GM19397 (cell line): ENCODE measurements around the gene ELF4.

Source experiments
- ATAC-seq: cut with Tn5 transposase; IDR thresholded peaks from one replicate; pipeline ENCODE4 v1.9.1; 2021; ENCODE audit warnings: mild to moderate bottlenecking, moderate library complexity; ENCODE audit not compliant: unreplicated experiment

ELF4 gene

DNA sequence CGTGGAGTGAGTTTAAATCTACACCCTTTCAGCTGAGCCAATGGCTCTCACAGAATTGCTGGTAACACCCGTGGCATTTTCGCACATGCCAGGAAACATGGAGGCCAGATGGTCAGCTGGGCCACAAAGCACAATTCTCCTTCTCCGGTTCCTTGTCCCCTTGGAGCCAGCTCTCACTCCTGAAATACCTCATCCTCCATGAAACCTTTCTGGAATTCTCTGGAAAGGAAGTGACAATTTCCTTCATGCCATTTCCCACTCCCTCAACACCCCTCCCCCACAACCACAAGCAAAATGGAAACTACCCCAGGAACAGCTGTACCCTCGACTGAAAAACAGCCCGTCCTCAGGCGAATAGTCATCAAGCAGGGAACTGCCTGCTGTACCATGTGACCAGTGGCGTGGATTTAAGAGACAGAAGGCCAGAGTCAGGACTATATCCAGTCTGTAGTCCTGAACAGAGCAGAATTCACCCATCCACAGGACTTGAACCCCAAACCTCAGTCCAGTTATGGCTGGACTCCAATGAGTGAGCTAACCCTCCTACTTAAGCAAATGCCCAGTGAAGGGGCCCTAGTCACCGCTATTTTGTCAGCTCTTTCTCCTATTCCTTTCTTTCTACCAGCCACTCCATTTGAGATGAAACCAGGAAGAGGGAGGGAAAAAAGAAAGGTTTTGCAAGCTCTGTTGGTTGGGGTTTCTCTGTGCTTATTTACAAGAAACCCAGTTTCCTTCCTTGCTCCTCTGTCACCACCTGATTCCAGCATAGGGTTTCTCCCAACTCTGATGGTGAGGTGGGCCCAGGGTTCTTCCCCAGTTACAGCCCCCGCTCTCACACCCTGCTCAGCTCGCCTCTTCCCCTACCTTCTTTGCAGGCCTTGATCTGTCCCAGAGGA is 24.5 kb downstream of the ELF4 start:
- no peak for ATAC-seq

DNA sequence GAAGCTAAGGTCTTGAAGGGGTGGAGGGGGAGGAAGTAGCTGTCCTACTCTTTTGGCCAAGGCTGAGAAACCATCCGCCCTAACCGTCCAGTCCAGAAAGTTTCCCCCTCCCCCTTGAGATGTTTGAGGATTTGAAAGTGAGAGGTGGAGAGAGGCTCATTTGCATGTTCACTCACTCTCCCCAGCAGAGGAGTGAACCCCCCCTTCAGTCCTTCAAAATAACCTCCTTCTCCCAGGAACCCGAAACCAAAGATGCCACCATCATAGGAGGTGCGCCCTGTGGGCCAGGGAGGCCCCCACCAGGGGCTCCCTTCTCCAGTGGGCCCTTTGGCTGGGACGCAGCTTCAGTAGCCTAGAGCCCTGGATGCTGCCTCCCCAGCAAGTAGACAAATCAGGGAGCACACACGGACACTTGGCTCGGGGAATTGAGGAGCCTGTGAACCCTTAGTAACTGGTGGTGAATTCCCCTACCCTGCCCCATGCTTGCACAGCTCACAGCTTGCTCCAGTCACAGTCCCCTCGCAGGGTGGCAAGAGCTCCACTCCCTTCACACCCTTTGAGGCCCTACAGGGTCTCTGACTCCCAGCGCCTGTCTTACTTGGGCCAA is 25.6 kb downstream of the ELF4 start:
- ATAC-seq: peak; percentile 33

DNA sequence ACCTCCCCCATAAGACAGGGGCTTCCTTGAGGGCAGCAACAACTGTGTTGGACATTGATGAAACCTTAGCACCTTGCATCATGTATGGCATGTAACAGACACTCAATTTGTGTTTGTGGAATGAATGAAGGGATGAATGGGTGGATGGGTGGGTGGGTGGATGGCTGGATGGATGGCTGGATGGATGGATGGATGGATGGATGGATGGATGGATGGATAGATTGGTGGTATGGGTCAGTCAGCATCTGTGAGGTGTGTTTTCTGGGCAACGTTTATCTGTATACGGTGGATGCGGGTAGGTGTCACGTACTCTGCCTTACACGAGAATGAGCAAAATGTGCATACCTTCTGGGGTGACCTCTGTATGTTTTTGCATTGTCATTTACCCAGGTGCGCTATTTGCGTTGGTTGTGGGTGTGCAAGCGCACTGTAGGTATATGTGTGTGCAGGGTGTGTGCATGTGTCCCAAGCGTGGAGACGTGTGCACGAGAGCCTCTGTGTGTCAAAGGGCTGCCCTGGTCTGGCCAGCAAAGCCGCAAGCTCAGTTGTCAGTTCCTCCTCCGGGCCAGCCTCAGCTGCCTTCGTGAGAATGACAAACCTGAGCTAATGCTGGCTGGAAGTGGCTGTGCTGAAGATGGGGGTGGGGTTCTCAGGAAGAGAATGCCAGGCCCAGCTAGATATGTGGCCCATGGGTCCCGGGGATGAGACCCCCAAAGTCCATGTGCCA is 26.5 kb downstream of the ELF4 start:
- ATAC-seq: no peak

DNA sequence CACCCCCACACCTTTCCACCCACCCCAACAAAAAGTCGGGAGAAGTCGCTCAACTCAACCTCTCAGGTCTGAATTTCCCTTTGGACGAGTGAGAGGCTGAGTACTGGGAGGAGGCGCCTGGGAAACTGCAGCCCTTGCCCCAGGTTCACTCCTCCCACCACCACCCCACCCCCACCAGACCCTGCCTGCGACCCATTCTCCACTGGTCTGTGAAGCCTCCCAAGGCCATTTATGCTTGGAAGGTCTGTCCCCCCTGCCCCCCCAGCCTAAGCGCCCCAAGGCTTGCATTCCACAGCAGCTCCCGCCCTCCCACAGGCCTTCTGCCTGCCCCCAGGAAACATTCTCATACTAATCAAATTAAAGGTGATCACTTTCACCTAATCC is 27.2 kb downstream of the ELF4 start:
- ATAC-seq: no peak

DNA sequence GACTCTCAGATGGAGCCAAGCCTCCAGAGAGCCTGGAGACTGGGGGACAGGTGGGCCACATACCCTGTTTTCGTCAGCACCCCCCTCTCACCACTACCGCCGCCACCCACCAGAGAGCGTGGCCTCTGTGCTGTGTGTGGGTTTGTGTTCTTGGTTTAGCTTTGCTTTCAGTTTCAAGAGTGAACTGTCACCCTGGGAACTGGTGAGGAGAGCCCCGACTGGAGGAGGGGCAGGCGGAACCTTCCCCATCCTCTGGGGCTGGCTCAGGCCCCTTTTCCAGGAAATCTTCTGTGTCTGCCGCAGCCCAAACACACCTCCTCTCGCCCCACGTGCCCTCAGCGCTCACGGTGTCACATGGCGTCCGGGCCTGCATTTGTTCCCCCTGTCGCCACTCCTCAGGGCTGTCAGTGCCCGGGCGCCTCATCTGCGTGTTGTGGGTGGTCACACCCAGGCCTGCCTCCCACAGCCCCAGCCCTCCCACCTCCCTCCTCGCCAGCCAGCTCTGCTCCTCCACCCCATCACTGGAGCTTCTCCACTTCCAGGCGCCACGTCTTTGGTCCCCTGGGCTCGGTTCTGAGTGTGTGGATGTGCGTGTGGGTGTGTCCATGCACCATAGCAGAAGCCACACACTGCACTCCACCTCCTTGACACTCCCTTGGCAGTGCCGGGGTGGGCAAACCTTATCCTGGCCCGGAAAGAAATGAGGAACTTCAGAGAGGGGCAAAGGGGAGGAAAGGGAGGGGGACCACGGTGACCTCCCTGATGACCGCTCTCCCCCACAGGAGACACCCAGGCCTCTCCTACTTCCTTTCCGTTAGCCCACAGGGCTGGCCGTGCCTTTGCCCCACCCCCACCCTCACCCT is 27.8 kb downstream of the ELF4 start:
- peak; percentile 50 for ATAC-seq

DNA sequence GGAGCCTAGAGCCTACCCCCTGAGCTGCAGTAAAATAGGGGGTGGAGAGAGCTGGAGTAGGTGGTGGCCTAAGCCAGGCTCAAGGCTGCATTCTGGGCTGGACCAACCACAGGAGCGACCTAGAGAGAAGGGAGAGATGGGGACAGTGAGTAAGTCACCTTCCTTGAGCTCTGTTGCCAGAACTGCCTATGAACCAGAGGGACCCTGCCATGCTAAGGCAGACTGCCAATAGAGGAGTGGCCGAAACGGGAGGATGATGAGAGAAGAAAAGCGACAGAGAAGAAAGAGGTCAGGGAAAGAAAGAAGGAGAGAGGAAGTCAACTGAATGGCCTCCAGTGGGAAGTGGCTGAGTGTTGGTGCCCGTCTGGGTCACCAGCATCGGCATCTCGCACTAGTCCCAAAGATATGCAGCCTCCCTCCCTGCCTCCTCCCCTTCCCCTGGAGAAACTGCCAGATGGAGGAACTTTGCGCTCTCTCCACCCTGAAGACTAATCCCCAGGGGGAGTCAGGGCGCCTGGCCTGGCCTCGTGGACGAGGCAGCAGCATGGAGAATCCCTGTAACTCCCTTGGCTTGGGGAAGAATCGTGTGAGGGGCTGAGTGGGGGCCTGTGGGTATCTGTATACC is 28.8 kb downstream of the ELF4 start:
- no peak for ATAC-seq

DNA sequence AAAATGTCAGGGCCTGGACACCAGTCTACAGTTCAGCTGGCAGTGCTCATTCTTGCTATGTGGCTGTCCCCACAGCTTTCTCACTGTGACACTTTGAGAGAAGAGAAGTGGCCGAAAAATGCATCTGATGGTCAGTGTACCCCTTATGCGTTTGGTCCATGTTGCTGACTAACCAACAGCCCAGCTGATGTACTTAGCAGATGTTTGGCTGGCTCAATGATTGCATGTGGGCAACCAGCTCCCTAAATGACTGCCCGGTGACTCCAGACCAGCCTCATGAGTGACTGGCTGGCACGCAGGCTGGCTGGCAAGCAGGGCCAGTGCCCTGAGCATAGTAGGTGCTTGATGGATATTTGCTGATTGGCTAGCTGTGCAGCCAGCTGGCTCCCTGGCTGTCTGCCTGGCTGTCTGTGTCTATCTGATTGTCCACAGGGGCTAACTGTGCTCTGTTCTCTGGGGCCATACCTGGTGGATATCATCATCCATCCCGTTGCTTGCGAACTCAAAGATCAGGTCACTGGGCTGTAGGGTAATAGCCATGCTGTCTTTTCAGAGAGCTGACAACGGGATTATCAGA is 29.4 kb downstream of the ELF4 start:
- no peak for ATAC-seq

DNA sequence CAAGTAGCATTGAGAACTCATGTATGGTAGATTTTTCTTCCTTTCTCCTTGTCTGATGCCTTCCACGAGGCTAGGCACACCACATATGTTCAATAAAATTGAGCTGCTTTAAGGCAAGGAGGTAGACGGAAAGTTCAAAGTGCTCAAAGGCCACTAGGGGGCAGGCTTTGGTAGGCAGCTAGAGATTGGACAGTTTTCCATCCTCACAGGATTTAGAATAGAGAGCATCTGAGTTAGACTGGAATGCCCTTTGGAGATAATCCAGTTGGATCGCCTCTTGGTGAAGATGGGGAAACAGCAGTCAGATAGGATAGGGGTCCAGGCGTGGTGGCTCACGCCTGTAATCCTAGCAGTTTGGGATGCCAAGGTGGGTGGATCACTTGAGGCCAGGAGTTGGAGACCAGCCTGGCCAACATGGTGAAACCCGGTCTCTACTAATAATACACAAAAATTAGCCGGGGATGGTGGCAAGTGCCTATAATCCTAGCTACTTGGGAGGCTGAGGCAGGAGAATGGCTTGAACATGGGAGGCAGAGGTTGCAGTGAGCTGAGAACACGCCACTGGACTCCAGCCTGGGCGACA is 30.4 kb downstream of the ELF4 start:
- ATAC-seq: no peak

DNA sequence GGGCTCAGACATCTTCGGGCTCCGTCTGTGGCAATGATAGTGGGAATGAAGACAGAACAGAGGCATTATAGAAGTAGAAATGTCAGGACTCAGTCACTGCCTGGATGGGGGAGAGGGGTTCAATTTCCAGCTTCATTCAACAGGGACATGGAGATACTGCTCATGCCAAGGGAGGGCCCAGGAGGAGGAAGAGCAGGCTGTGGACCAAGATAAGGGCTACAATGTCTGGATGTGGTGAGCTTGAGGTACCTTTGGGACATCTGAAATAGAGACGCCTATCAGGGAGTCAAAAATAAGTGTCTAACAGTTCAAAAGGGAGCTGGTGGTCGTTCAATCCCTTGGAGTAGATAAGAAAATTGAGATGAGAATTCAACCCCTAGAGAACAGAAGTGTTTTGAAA is 34.5 kb downstream of the ELF4 start:
- no peak for ATAC-seq

DNA sequence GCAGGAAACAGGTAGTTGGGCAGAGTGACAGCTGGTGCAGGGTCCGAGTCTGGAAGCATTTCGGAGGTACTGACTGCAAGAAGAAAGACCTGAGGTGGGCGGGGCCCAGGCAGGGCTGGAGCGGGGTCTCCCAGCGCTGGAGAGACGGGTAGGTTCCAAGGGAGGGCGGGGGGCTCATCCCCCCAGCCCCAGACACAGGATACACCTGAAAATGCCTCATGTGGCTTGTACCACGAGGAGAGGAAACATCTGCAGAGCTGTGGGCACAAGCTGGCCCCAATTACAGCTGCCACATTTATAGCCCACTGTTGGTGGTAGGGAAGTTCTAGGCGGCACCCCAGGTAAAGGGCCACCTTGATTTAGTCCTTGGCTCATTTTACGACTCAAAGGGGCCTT is 38.0 kb downstream of the ELF4 start:
- no peak for ATAC-seq

DNA sequence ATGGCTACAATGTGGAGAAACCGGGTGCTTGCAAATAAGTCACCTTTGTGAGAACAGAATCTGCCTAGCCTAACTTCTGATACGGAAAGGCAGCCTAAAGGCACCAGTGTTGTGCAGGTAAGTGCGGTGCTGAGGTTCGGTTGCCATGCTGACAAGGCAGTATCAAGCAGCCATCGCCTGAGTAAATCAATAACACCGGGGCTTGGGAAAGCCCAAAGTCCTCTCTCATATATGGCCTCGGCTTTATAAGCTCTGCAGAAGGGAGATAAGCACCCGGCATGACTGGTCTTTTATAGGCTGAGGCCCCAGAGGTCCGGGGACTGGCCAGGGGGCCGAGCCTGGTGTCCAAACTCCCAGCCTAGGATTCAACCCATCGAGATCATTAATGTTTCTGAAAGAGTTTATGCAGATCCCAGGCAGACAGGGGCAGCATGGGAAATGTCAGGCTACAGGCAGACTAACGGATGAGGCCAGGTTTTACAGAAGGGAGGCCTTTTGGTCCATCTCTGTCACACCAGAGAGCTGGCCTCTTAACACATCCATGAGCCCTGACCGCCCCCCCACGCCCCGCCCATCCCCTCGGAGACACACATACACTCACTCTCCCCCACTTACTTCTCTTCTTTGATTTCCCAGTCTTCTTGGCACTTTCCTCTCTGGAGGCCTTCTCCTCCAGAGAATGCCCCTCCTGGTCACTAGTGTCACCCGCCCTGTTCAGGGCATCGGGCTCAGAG is 38.5 kb downstream of the ELF4 start:
- no peak for ATAC-seq

DNA sequence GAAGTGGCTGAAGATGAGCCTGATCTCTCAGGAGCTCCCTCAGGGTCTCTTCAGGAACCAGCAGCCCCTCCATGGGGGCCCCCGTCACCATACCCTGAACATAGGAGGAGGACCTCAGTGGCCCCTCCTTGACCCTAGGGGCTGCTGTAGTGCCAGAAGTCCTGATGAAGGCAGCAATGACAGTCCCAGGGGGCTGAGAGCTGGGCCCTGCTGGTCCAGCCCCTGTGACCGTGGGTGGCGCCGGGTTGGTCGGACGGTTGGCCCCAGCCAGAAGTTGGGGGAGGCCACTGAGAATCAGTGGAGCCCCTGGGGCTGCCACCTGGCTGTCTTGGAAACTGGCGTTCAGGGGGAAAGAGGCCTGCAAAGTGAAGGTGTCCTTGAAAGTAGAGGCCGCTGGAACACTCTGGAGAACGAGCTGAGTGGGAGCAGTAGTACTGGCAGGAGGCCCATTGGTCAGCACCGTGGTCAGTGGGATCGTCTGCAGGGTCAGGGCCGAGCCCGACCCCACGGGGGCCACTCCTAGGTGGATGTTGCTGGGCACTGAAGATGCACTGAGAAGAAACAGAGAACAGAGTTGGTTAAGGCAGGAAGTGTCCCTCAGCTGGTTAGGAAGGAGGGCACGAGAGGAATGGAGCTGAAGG is 43.2 kb downstream of the ELF4 start:
- ATAC-seq: no peak

DNA sequence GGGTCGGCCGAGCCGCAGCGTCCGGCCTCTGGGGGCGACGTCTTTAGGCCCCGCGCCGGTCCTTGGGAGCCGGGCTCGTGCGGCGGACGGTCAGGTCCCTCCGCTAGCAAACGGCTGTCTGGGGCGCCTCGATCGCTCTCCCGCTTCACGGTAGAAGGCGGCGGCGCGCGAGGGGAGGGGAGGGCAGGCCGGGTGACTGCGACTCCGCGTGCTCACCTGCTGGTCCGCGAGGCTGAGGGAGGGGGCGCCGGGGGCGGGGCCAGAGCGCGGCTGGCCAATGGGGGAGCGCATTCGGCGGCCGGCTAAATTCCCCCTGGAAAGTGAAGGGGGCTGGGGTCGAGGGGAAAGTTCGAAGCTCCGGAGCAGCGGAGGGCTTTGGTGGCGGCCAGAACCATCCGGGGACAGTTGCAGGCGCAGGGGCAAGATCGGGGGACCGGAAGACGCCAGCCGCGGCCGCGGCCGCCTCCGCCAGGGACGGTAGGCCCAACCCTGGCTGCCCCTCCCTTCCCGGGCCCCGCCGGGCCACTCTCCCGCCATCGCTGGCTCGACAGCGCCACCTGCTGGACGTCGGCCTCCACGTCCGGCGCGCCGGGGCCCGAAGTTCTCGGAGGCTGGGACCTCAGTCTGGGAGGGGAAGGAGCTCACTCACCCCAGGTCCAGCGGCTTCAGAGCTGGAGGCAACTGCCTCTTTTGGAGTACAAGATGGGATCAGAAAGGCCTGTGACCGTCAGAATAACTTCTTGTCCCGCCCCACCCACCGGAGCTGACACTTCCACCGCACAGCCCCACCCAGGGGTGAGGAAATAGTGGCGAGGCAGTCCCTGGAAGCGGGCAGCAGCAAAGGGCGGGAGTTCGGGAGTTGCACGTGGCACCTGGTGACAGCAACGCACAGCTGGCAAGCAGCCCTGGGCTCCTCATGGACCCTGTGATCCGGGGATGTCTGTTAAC is 49.9 kb downstream of the ELF4 start:
- ATAC-seq: peak; percentile 89

DNA sequence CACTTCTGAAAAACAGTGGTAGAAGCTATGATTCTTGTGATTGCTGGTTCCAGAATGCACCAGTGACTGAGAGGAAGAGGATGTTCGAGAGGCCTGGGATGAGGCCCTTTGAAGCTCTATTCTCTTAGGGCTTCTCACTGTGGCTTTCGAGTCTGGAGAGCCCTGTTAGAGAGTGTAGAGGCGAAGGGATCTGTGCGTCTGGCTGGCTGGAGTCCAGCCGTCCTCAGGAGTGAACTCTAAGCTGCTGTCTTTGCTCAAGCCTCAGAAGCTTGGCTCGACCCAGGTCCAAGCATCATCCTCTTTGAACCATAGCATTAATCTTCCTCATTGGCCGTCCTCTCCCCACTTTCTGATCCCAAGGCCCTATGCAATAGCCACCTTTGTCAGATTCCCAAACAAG is 51.6 kb downstream of the ELF4 start:
- ATAC-seq: no peak

DNA sequence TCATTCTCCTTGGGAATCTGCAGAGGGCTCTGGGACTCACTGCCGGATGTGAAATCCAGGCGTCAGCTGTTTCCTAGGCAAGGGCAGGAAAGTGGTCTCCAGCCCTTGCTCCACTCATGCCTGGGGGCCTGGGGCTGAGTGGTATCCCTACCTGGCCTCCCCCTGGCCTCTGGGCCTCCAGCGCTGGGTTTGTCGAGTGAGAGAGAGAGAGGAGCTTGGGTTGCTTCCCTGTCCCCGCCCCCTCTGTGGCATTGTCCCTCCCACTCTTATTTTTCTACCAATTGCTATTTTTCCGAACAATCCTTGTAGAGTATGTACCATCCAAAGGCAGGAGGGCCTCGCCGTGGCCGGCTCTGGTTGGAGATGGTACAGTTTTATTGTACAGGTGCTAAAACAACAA is 53.1 kb downstream of the ELF4 start:
- no peak for ATAC-seq

DNA sequence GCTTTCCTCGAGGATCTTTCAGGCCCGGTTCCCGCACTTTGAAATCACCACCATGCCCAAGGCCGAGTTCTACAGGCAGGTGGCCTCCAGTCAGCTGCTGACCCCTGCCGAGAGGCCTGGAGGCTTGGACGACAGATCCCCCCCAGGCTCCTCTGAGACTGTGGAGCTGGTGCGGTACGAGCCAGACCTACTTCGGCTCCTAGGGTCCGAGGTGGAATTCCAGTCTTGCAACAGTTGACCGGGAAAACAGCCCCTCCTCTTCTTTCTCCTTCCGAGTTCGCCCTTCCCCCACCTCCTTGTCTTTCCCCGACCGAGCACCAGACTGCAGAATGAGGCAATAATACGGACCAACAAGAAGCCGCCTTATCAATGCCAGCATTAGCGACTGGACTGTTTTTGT is 54.4 kb downstream of the ELF4 start:
- ATAC-seq: no peak

DNA sequence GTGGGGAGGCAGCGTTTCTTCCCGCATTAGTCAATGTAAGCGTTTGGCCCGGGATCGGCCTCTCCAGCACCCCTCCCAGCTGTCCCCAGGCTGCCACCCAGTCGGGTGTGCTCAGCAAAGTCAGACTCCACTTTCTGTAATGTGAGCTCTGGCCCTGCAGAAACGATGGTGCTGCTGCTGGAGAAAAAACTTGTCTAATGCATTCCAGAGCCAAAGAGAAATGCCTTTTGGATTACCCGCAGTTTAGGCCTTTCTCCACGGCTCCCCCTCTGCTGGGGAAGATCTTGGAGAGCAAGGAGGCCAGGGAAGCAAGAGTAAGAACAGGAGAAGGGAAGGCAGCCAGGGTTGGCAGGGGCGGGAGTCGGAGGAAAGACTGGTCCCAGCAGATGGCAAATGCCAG is 55.2 kb downstream of the ELF4 start:
- ATAC-seq: no peak

DNA sequence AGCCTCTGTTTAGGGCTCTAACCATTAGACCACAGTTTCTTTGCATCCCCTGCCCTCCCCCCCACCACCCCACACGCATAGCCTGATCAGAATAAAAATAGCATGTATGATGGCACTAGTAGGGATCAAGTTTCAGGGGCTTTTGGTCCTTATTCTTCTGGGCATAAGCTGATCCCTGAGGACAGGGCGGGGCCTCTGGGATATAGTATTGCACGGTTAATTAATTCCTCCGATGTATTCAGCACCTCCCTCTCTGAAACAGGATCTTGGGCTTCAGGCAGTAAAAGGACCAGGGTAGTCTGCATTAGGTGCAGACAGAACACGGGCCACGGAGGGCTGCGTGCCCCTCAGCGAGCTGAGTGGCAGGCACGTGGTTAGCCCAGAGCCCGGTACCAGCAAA is 57.1 kb downstream of the ELF4 start:
- ATAC-seq: no peak
